ENCODE results near the gene CDH4. TPM values are rescaled to one million over a fixed set of nuclear protein-coding genes. Genes with fewer than 3 reads are reported as not detected.

CDH4 gene
- total RNA-seq, 1 donor from 2014 or later = 0.99 TPM

- H3K36me3 Mint-ChIP-seq (ENCODE audit: low read depth) = no peaks in the 10 kb centered on the region
- H3K4me1 Mint-ChIP-seq (ENCODE audit: low read depth) = peaks cover 18% of the 10 kb centered on the region
- no peak for TF ChIP-seq CTCF (IDR thresholded peaks at IDR 0.05)
- peaks cover 16% of the 10 kb centered on the region for H3K27me3 Mint-ChIP-seq (ENCODE audit: low read depth)
- no peaks in the 10 kb centered on the region for H3K9me3 Mint-ChIP-seq (ENCODE audit: low read depth)
- H3K4me3 Mint-ChIP-seq (ENCODE audit: unreplicated experiment) = no peak overlapping the region
- DNase-seq (ENCODE audit: low spot score) = no peak
- no peak overlapping the region for H3K27ac Mint-ChIP-seq (ENCODE audit: unreplicated experiment)
Measured at GRCh38 chr20:61437280-61438206, 185.5 kb downstream of the CDH4 start.

- H3K27ac Mint-ChIP-seq (ENCODE audit: unreplicated experiment) = no peak overlapping the region
- H3K9me3 Mint-ChIP-seq (ENCODE audit: low read depth) = no peaks in the 10 kb centered on the region
- peaks cover 18% of the 10 kb centered on the region for H3K4me1 Mint-ChIP-seq (ENCODE audit: low read depth)
- H3K27me3 Mint-ChIP-seq (ENCODE audit: low read depth) = peaks cover 13% of the 10 kb centered on the region
- H3K4me3 Mint-ChIP-seq (ENCODE audit: unreplicated experiment) = no peak overlapping the region
- no peak for TF ChIP-seq CTCF (IDR thresholded peaks at IDR 0.05)
- no peak for DNase-seq (ENCODE audit: low spot score)
- no peaks in the 10 kb centered on the region for H3K36me3 Mint-ChIP-seq (ENCODE audit: low read depth)
Measured at GRCh38 chr20:61438285-61438684, 186.2 kb downstream of the CDH4 start.

- no peak overlapping the region for H3K27ac Mint-ChIP-seq (ENCODE audit: unreplicated experiment)
- peaks cover 10% of the 10 kb centered on the region for H3K27me3 Mint-ChIP-seq (ENCODE audit: low read depth)
- no peaks in the 10 kb centered on the region for H3K9me3 Mint-ChIP-seq (ENCODE audit: low read depth)
- DNase-seq (ENCODE audit: low spot score) = no peak
- H3K36me3 Mint-ChIP-seq (ENCODE audit: low read depth) = no peaks in the 10 kb centered on the region
- no peak for TF ChIP-seq CTCF (IDR thresholded peaks at IDR 0.05)
- H3K4me1 Mint-ChIP-seq (ENCODE audit: low read depth) = peaks cover 15% of the 10 kb centered on the region
- H3K4me3 Mint-ChIP-seq (ENCODE audit: unreplicated experiment) = no peak overlapping the region
Measured at GRCh38 chr20:61439251-61439650, 187.2 kb downstream of the CDH4 start.

- Mint-ChIP-seq H3K9me3 (ENCODE audit: low read depth) (no peaks in the 10 kb centered on the region), H3K27ac (ENCODE audit: unreplicated experiment) (no peak overlapping the region), H3K4me3 (ENCODE audit: unreplicated experiment) (no peak overlapping the region), H3K4me1 (ENCODE audit: low read depth) (peaks cover 15% of the 10 kb centered on the region), H3K36me3 (ENCODE audit: low read depth) (no peaks in the 10 kb centered on the region), H3K27me3 (ENCODE audit: low read depth) (peaks cover 7% of the 10 kb centered on the region)
- DNase-seq (ENCODE audit: low spot score) = no peak
- no peak for TF ChIP-seq CTCF (IDR thresholded peaks at IDR 0.05)
Measured at GRCh38 chr20:61440548-61441055, 188.5 kb downstream of the CDH4 start.

- H3K36me3 Mint-ChIP-seq (ENCODE audit: low read depth) = no peaks in the 10 kb centered on the region
- H3K4me1 Mint-ChIP-seq (ENCODE audit: low read depth) = peaks cover 9% of the 10 kb centered on the region
- no peak overlapping the region for H3K27ac Mint-ChIP-seq (ENCODE audit: unreplicated experiment)
- no peak overlapping the region for H3K4me3 Mint-ChIP-seq (ENCODE audit: unreplicated experiment)
- no peak for TF ChIP-seq CTCF (IDR thresholded peaks at IDR 0.05)
- DNase-seq (ENCODE audit: low spot score) = no peak
- no peaks in the 10 kb centered on the region for H3K9me3 Mint-ChIP-seq (ENCODE audit: low read depth)
- peaks cover 7% of the 10 kb centered on the region for H3K27me3 Mint-ChIP-seq (ENCODE audit: low read depth)
Measured at GRCh38 chr20:61441537-61441936, 189.5 kb downstream of the CDH4 start.
